GM23338 (cell line): ENCODE results near the gene KLHL28. TPM values are rescaled to one million over a fixed set of nuclear protein-coding genes. Genes with fewer than 3 reads are reported as not detected.

ENCODE experiments used
- ATAC-seq: fragments of 200-7000 bp; cut with Tn5 transposase; 3 replicates; pipeline ENCODE4 v1.9.1; 2020
- DNase-seq: peaks from one replicate; pipeline ENCODE4 v3.0.0-alpha.2; 2015; ENCODE audit warnings: low spot score
- H2AFZ ChIP-seq: fragments of 200-600 bp; sonication (generic); 2 replicates; pipeline ENCODE4 v1.8.0; 2016; ENCODE audit warnings: antibody characterized with exemption, mild to moderate bottlenecking, moderate library complexity
- H3F3A ChIP-seq: fragments of 200-600 bp; sonication (generic); replicated peaks from 2 replicates; pipeline ENCODE4 v1.8.0; 2017; ENCODE audit warnings: antibody characterized with exemption, mixed run types, low read depth
- H3K27ac ChIP-seq: fragments of 200-600 bp; sonication (generic); 2 replicates; pipeline ENCODE4 v1.6.1; 2016; ENCODE audit warnings: low read depth
- H3K27me3 ChIP-seq: fragments of 200-600 bp; sonication (generic); 2 replicates; pipeline ENCODE4 v1.8.0; 2016; ENCODE audit warnings: mild to moderate bottlenecking, mixed run types, moderate library complexity; ENCODE audit not compliant: insufficient read depth
- H3K36me3 ChIP-seq: fragments of 200-600 bp; sonication (generic); 2 replicates; pipeline ENCODE4 v1.8.0; 2016; ENCODE audit warnings: mild to moderate bottlenecking; ENCODE audit not compliant: insufficient read depth
- H3K4me1 ChIP-seq: fragments of 200-600 bp; sonication (generic); 2 replicates; pipeline ENCODE4 v1.8.0; 2016; ENCODE audit warnings: mild to moderate bottlenecking, moderate library complexity; ENCODE audit not compliant: insufficient read depth
- H3K4me2 ChIP-seq: fragments of 200-600 bp; sonication (generic); 2 replicates; pipeline ENCODE4 v1.7.1; 2017; ENCODE audit warnings: mixed run types
- H3K4me3 ChIP-seq: fragments of 200-600 bp; sonication (generic); 2 replicates; pipeline ENCODE4 v1.6.1; 2016; ENCODE audit warnings: mixed run types
- H3K79me2 ChIP-seq: fragments of 200-600 bp; sonication (generic); replicated peaks from 2 replicates; pipeline ENCODE4 v1.8.0; 2017; ENCODE audit warnings: mild to moderate bottlenecking; ENCODE audit not compliant: insufficient read depth
- H3K9me2 ChIP-seq: fragments of 200-600 bp; sonication (generic); 2 replicates; pipeline ENCODE4 v1.8.0; 2017; ENCODE audit not compliant: insufficient read depth
- H4K20me1 ChIP-seq: fragments of 200-600 bp; sonication (generic); replicated peaks from 2 replicates; pipeline ENCODE4 v1.8.0; 2017; ENCODE audit warnings: mild to moderate bottlenecking; ENCODE audit not compliant: insufficient read depth
- H3K27ac Mint-ChIP-seq: 2 replicates; pipeline ENCODE4 v1.8.0; 2020; ENCODE audit warnings: inconsistent platforms, mild to moderate bottlenecking, moderate library complexity, mixed read lengths
- H3K27me3 Mint-ChIP-seq: 3 replicates; pipeline ENCODE4 v1.8.0; 2022; ENCODE audit warnings: low read depth, mild to moderate bottlenecking, moderate library complexity, mixed read lengths, inconsistent platforms; ENCODE audit not compliant: insufficient read depth, poor library complexity
- H3K36me3 Mint-ChIP-seq: 3 replicates; pipeline ENCODE4 v1.8.0; 2021; ENCODE audit warnings: low read depth, mild to moderate bottlenecking, inconsistent platforms, moderate library complexity, mixed read lengths
- H3K4me1 Mint-ChIP-seq: 3 replicates; pipeline ENCODE4 v1.8.0; 2020; ENCODE audit warnings: mild to moderate bottlenecking, inconsistent platforms, mixed read lengths
- H3K4me3 Mint-ChIP-seq: 3 replicates; pipeline ENCODE4 v1.8.0; 2021; ENCODE audit warnings: moderate library complexity, mild to moderate bottlenecking, inconsistent platforms, mixed read lengths
- H3K9me3 Mint-ChIP-seq: 3 replicates; pipeline ENCODE4 v1.8.0; 2020; ENCODE audit warnings: moderate library complexity, mild to moderate bottlenecking, inconsistent platforms, mixed read lengths
- CREB1 ChIP-seq: fragments of 250-450 bp; sonication (Bioruptor Pico); IDR thresholded peaks from 2 replicates; pipeline ENCODE4 v1.5.0; 2020; ENCODE audit warnings: low read depth, mild to moderate bottlenecking, moderate library complexity
- ETS1 ChIP-seq: IDR thresholded peaks from 2 replicates; pipeline ENCODE4 v1.6.1; 2016; ENCODE audit warnings: antibody characterized with exemption
- JUNB ChIP-seq: IDR thresholded peaks from one replicate; pipeline ENCODE4 v1.6.1; 2016; ENCODE audit warnings: antibody characterized with exemption; ENCODE audit not compliant: unreplicated experiment
- NANOG ChIP-seq: IDR thresholded peaks from 2 replicates; pipeline ENCODE4 v1.6.1; 2016; ENCODE audit warnings: antibody characterized with exemption, borderline replicate concordance
- POLR2AphosphoS5 ChIP-seq: IDR thresholded peaks from 2 replicates; pipeline ENCODE4 v1.6.1; 2016; ENCODE audit warnings: antibody characterized with exemption, low read depth
- REST ChIP-seq: IDR thresholded peaks from one replicate; pipeline ENCODE4 v1.6.1; 2018; ENCODE audit warnings: antibody characterized with exemption; ENCODE audit not compliant: unreplicated experiment
- ZNF462 ChIP-seq: fragments of 250-450 bp; sonication (Bioruptor Pico); IDR thresholded peaks from 2 replicates; pipeline ENCODE4 v1.5.0; 2020; ENCODE audit warnings: mild to moderate bottlenecking, moderate library complexity
- polyA plus RNA-seq: library from polyadenylated mRNA; unstranded; fragments of >200 nt; fragmentation: Nextera tagmentation; extraction: Ambion mirVana; gene quantifications from 2 replicates; pipeline ENCODE4 v1.2.1, GENCODE V29; 2016
- total RNA-seq: library from RNA; depleted of rRNA; stranded (reverse); fragments of >200 nt; shearing (Covaris generic); gene quantifications from 2 replicates; pipeline ENCODE4 v1.2.3, GENCODE V29; 2014

KLHL28 gene
- total and polyA plus RNA-seq, 2 experiments from 2014 or later: 7.7 to 10.6 TPM

- TF ChIP-seq ETS1 (no peak), ZNF462 (CRISPR knock-in tag) (no peak), JUNB (no peak), CREB1 (no peak)
These were observed 20.8 kb upstream of the KLHL28 start (continued) for GRCh38 chr14:44982594-44982993.

- H3K27me3 ChIP-seq: no peaks in the 10 kb centered on the region
- peaks cover 74% of the 10 kb centered on the region for H3K79me2 ChIP-seq
- H4K20me1 ChIP-seq: 0 out of 2 replicates have a peak, but pooled peaks cover 11% of the 10 kb centered on the region
- no peaks in the 10 kb centered on the region for H3K9me2 ChIP-seq
- Mint-ChIP-seq H3K27ac (no peak overlapping the region), H3K4me1 (no peaks in the 10 kb centered on the region; the same call in 1 of the 3 replicates), H3K9me3 (no peaks in the 10 kb centered on the region), H3K36me3 (no peaks in the 10 kb centered on the region), H3K27me3 (no peaks in the 10 kb centered on the region), H3K4me3 (no peak overlapping the region)
- DNase-seq (no peak), ATAC-seq (no peak)
- no peak overlapping the region for H3K4me2 ChIP-seq
- no peak overlapping the region for H3K27ac ChIP-seq
- H3K4me3 ChIP-seq: no peak overlapping the region
- no peaks in the 10 kb centered on the region for H3K36me3 ChIP-seq
- H3K4me1 ChIP-seq: no peaks in the 10 kb centered on the region
- no peak overlapping the region for H2AFZ ChIP-seq
- no peaks in the 10 kb centered on the region for H3F3A ChIP-seq
- TF ChIP-seq CREB1 (no peak), POLR2AphosphoS5 (no peak), NANOG (no peak), REST (no peak)
These were observed 19.5 kb upstream of the KLHL28 start for GRCh38 chr14:44981198-44981597.
